ENCODE data around the gene C11orf97.
"Not testable (repeated sequence)": the region's sequence is repeated elsewhere in the genome, so short reads cannot be mapped to it uniquely, and the experiment has no call there.

Gene C11orf97, protein sequence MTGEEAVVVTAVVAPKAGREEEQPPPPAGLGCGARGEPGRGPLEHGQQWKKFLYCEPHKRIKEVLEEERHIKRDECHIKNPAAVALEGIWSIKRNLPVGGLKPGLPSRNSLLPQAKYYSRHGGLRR

DNA sequence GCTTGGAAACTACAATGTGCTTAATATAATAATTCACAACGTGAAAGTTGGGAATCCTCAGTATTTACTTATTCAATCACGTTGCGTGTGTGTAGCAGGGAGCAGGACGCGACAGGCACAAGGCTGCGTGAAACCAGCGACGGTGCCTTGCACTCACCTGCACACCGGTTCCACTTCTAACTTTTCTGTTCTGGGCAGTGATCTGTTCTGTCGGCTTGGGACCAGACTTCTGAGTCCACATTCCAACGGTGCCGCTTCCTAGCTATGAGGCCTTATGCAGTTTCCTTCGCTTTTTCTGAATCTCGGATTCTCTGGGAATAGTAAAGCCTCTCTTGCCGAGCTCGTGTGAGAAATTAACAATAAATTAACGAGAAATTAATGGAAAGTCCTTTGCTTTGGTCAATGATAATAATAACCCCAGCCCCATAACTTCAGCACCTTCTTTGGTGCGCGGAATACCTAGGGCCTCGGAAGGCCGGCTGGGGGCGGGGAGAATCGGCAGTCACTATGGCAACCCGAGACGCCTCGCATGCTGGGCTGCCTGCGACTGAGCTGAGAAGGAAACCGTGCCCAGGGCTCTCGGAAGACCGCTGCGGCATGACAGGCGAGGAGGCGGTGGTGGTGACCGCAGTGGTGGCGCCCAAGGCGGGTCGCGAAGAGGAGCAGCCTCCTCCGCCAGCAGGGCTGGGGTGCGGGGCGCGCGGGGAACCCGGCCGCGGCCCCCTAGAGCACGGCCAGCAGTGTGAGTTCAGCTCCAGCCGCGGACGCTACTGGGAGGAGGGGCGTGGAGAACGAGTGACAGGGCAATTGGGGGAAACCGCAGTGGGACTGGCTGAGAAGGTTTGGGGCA is at the start of gene C11orf97:
Gene C11orf97, plus strand, starts transcription at position 530 of the 850 bp plus-strand sequence. Its CDS starts 68 bp downstream, at position 598.
- DNase-seq: peak; percentile 62

DNA sequence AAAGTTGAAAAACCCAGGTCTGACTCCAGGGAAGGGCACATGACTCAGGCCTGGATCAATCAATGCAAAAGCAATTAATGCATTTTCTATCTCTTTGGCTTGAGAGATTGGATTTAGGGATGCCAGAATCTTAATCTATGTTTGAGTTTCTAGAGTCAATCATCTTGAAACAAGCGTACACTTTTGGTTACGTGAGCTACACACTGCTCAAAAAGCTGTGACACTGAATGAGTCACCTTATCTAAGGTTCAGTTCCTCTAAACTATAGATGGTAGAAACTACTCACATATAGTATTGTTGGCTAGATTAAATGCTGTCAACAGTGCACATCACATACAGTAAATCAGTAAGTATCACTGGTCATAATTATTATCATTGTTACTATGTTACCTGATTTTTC is 42.8 kb upstream of the C11orf97 start:
- DNase-seq: no peak

DNA sequence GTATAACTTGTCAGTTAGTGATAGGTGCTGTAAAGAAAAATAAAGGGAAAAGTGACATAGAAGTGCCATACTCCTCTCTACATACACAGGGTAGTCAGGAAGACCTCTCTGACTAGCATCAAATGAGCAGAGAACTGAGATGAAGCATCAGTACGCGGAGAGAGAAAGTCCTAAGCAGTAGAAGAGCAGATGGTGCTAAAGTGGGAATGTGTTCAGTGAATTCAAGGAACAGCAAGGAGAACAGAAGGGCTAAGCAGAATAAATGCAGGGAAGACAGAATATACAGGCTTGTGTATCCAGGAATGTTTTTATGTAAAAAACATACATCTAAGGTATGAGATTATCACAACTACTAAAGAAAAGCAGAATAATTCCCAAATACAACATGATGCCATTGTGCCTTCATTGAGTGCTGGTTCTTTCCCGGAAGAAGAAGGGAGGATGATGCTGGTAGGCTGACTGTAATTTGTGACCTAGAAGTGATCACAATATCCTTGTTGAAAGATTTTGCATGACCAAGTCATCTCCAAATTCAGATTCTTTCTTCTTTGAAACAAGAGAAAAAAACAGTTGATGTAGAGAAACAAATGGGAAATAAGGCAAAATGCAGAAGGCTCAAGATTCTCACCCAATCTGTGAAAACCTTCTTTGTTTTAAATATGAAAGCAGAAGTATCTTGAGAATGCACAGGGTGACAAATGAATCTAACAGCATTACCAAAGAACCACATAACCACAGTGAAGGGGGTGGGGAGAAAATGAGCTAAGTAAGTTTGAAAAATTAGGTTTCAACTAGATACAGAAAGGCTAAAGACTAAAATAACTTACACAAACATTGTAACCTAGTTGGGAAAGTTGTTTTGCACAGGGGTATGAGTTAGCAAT is 39.1 kb upstream of the C11orf97 start:
- peak; percentile 45 for DNase-seq

DNA sequence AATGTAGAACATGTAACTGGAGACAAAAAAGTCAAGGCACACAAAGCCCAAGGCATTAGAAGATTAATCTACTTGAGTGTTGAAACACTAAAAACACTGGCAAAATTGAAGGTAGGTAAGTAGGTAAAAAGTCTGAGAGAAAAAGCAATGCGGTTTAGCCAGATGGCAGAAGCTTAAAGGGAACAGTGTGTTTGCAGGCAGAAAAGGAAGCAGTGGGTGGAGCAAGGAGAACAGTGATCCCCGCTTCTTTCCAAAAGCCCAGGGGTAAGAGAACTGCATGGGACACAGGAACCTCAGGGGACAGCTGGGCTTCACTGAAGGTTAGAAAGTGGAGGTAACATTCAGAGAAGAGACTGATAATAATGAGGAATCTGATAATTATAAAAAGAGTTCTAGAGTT is 34.6 kb upstream of the C11orf97 start:
- DNase-seq: no peak

DNA sequence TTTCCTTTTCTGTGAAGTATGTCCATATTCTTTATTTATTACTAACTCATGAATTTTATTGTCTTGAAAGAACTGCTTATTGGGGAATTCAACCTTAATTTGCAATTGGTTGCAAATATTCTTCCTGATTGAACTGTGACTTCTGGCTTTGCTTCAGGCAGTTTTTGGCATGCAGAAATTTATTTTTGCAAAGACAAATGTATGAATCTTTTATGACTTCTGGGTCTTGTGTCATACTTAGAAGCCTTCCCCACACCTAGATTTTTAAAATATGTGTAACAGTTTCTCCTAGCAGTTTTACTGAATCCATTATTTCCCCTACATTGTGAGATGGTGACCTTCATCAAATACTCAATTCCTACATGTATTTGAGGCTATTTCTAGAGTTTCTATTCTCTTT is 30.9 kb upstream of the C11orf97 start:
- no peak for DNase-seq

DNA sequence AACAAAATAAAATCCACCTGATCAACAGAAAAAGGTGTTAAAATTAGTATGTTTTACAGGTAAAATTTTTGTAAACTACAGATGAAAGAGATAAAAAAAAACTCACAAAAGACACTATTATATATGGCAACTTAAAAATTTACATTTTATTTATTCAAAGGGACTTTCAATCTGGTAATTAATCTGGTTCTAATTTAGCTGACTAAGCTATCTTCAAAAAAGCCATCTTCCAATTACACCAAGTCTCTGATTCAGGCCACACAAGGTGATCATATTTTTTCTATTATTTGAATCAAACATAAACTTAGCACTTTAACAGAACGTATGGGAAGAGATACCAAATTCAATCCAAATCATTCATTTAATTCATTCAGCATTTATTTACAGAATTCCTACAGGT is 26.2 kb upstream of the C11orf97 start:
- no peak for DNase-seq

DNA sequence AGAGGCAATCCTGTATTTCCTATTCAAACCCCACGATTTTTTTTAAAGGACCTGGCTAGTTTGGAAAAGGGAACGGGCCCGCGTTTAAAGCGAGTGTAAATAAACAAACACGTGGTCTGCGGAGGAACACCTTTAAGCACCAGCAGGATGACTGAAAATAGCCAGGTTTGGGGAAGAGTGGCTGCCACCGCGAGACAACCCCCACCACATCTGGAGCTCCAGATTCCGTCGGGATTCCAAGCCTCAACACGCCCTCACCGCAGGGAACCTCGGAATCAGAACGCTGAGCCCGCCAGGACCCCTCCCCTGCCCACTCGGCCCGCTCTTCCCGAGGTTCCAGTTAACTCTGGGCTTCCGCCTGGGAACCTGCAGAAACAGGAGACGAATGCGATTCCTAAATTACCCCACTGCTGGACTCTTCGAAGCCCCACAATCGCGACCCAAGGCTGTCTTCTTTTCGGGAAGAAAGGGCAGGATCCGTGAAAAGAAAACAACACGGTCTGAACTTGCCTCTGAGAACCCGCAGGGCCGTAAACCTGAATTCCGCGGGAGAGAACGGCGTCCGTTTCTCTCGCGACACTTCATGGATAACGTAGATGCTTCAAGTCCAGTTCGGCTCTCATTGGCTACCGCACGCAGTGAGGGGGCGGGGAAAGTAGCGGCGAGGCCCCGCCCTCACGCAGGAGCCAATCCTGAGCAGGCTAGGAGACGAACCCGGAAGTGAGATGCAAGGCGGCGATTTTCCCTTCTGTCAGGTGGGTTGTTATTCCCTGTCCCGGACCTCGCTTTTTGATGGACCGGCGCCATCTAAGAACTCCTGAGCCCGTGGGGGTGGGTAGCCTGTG is 18.8 kb upstream of the C11orf97 start, which contains the start of the genes ANKRD49 and MRE11:
Gene ANKRD49, plus strand, starts transcription at position 704 of the 845 bp plus-strand sequence. CDS start 2,710 bp downstream, outside the sequence.
Gene MRE11, minus strand, starts transcription at position 564 of the 845 bp plus-strand sequence. CDS start 1,043 bp downstream, outside the sequence.
- peak; percentile 97 for DNase-seq

DNA sequence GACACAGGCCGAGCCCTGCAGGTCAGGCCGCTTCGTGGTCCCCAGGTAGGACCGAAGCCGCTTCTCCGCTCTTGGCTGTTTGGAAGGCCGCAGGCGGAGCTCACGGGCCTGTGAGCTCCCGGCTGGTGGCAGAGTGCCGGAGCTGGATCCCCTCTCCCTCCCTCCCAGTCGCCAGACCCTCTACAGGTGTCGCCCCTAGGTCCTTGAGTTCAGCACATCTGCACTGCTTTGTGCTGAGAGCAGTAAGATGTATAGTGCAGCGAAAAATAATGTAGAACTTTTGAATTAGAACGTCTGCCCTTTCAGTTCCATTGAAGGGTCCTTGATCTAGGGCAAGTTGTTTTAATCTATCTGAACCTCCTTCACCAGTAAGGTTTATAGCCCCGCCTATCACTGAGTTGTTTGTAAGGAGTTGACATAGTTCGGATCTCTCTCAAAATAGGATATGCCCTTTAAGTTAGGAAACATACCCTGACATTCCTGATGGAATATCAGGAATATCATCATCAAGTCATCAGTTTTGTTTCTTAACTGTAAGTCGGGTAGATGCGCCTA is 18.1 kb upstream of the C11orf97 start:
- no peak for DNase-seq

DNA sequence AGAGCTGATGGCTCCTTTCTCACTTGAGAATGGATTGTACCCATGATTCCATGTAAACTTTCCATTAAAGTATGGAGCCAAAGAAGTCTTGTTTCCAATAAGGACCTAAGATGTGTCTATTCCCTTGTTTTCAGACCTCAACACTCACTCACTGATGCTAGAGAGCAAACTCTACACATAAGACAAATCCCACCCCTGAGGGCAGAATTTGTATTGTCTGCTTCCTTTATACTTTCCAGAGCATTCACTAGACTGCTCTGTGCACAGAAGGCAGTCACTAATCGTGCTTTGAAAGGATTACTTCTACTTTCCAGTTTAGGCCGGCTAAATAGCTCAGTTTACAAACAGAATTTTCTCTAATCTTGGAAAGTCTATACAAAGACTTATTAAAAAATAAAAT is 12.1 kb upstream of the C11orf97 start:
- no peak for DNase-seq

DNA sequence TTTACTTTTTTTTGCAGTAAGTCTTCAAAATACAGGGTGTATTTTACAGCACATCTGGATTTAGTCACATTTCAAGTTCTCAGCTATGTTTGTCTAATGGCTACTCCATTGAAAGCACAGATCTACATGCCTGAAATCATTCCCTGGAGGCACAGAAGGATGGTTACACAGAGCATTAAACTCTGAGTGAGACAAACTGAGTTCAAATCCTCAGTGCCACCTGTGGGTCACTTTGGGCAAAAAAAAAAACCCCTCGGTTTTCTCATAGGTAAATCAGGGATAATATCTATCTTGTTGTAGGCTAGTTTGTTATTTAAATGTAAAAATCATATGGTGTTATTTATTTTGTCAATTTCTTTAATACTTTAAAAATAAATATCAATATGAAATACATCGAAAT is 10.7 kb upstream of the C11orf97 start:
- no peak for DNase-seq

DNA sequence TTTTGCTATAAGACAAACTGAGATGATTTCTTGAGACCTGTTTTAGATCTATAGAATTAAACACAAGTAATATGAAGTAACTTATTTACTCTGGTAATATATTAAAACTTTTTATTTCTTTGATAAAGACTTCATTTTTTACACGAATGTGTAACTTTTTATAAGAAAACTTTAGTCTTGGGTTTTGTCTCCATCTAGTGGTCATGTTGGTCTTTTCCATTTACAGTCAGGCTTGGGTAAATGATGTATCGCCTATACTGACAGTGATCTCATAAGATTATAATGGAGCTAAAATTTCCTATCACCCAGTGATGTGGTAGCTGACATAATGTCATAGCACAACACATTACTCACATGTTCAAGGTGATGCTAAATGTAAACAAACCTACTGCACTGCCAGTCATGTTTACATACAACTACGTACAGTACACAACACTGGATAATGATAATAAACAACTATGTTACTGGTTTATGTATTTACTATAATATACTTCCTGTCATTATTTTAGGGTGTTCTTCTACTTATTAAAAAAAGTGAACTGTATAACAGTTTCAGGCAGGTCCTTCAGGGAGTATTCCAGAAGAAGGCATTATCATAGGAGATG is 7.5 kb upstream of the C11orf97 start:
- peak; percentile 71 for DNase-seq

DNA sequence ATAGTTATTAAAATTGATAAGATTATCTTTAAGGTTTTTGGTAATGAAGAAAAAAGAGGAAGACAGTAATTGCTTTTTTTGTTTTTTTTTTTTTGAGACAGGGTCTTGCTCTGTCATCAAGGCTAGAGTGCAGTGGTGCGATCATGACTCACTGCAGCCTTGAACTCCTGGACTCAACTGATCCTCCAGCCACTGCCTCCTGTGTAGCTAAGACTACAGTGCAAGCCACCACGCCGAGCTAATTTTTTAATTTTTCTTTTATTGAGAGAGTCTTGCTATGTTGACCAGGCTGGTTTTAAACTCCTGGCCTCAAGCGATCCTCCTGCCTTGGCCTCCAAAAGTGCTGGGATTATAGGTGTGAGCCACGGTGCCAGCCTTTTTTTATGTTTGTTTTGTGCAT is 5.7 kb upstream of the C11orf97 start:
- not testable (repeated sequence) for DNase-seq

DNA sequence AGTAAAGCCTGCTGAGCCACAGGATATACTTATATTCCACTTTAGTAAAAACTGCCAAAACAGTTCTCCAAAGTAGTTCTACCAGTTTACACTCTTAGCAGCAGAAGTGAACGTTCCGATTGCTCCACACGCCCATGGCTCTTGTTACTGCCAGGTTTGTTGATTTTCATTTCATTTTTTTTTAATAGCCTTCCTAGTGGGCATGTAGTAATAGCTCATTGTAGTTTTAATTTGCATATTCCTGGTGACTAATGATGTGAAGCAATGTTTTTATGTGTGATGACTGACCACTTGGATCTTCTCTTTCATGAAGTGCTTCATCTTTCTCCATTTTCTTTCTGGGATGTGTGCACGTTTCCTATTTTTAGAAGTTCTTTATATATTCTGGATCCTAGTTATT is 4.8 kb upstream of the C11orf97 start:
- DNase-seq: no peak

DNA sequence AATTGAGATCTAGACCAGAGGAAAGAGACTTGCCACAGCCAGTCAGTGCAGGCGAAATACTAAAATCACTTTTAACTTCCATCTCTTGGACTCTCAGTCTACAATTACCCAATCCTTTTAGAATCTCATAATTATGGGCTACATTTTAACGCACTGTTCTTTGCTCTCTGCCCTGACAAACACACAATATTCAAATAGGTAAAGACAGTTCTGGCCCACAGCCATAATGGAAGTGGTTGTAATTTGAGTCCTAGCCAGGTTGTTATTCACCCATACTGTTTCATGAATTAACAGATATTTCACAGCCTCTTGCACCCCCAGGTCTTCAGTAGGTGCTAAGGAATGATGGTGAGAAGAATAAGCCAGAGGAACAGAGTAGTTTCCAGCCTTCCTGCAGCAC is 830 bp downstream of the C11orf97 start:
- DNase-seq: no peak

DNA sequence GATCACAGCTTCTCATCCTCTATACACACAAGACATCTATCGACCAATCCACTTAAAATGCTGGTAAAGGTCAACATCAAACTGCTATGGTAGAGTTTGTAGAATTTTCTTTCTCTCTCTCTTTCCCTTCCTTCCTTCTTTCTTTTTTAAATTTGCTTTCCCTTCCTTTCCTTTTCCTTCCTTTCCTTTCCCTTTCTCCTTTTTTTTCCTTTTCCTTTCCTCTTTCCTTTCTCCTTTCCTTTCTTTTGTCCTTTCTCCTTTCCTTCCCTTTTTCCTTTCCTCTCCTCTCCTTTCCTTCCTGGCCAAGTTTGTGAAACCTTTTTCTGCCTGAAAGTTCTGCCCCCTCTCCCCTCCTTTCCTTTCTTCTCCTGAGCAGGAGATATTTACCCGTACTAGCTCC is 3.1 kb downstream of the C11orf97 start:
- DNase-seq: no peak

DNA sequence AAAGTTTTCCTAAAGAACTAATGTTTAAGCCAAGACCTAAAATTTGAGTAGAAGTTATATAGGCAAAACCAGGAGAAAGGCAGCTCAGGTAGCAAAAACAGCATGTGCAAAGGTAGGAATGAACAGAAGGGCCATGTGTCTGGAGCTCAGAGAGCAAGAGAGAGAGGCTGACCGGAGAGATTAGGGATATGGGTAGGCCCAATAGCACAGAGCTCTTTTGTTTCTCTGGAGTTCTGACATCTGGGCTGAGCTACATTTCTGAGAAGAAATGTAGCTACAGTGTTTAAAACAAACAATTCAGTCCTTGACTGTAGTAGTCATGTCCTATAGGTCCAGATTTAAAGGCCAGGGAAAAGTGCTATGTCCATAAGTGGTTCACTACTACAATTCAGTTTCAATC is 4.5 kb downstream of the C11orf97 start:
- DNase-seq: no peak

DNA sequence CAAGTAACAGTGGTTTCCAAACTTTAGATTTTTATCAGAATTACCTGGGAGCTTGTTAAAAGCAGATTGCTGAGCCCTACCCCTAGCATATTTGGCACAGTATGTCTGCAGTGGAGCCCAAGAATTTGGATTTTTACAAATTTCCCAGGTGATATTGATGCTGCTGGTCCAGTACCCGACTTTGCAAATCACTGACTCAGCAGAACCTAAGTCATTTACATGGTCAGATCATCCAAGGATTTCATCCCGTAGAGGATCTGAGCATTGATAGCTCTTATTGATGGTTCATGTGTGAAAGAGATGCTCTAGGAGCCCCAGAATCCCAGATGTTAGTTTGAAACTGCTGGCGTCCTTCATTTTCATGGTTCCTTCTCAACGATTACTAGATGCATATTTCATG is 6.0 kb downstream of the C11orf97 start:
- no peak for DNase-seq

DNA sequence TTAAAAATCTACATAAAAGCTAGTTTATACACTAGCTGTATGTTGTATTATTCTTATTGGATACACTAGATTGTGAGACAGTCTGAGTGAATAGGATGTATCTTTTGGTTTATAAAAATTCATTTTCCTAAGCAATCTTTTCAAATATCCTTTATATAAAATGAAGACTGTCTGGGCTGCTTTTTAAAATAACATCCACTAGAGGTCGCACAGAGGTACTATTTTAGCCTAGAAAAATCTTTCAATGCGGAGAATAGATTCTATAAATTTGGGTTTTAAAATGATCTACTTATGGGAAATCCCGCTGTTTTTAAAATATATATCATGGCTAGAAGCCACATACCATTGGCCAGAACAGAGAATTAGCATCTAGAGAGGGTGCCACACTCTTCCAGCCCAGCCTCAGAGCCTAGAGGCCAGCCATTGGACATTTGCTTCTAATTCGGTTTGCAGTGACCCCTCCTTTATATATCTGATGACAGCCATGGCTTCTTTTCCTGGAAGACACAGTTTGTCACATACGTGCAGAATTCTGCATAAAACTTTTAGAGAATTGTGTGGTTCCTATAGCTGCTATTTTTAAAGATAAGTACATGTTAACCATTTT is 7.3 kb downstream of the C11orf97 start:
- DNase-seq: peak; percentile 49

DNA sequence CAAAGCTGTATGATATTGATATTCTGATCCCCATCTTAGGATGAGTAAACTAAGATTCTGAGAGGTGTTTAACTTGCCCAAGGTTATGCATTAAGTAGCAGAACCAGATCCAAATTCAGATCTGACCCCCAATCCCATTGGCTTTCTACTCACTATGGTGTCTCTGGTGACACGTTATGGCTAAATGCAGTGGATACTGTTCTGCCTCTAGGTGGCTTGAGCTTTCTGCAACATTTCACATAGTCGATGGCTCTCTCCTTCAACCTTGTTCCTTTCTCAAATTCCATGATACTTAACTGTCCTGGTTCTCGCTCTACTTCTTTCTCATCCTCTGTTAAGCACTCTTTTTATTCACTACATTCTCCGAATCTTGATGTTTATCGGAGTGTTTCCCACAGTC is 9.4 kb downstream of the C11orf97 start:
- DNase-seq: no peak

DNA sequence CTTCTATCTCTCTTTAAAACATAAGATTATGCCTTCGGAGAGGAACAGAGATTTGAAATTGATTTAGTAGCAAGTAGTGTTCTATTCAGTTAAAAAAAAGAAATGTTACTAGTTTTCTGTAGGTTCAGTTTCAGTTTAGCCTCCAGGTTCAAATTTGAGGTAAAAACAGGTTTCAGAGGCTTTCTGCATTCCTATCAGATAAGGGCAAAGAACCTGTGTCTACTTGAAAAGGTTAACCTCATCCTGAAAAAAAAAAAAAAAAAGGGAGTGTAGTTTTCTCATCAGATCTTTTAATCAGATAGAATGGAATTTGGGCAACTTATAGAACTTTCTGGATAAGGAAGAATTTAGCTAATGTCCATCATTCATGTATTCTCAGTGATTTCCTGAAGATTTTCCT is 12.1 kb downstream of the C11orf97 start:
- no peak for DNase-seq

All from CD4-positive, alpha-beta T cell treated with Interleukin-17A for 1 hour (primary cell).